ENCODE data around the gene MPRIP. TPM values are rescaled to one million over a fixed set of nuclear protein-coding genes. Genes with fewer than 3 reads are reported as not detected.
"Not testable (repeated sequence)": the region's sequence is repeated elsewhere in the genome, so short reads cannot be mapped to it uniquely, and the experiment has no call there.

MPRIP gene
- total RNA-seq, 4 donors from 2014 or later: 65.7 to 168 (median 147) TPM

DNA sequence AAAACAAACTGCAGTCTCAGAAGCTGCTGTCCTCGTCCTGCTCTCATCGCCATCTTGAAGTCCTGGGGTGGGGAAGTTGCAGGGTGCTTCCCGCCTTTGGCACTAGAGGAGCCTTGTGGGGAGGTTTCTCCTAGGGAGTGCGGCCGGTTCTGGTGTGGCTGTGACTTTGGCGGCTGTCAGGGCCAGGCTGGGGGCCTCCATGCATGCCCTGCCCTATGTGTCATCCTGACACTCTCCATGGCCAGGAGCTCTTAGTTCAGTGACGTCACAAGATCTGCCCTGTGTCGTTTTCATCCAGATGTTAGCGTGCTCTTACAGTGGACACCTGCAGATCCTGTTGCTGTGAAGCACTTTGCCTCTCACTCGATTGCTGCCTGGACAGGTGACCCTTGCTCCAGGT lies 114.3 kb downstream of the MPRIP start:
- peak overlapping the region; percentile 34 to 65 (median 50) for H3K27ac ChIP-seq
- 20 to 44% methylated on average over 7 to 10 of the region's 10 CpGs for WGBS, 2 donors
- intact Hi-C loops (cut with DNase I): no loop called here
- no peaks in the 10 kb centered on the region for H3K9me3 ChIP-seq
- no peaks in the 10 kb centered on the region for H3K27me3 ChIP-seq
- no peak for DNase-seq
- H3K4me1 ChIP-seq: peaks cover 10 to 75% (median 33%) of the 10 kb centered on the region in 3 donors
- TF ChIP-seq, protein P1, sequence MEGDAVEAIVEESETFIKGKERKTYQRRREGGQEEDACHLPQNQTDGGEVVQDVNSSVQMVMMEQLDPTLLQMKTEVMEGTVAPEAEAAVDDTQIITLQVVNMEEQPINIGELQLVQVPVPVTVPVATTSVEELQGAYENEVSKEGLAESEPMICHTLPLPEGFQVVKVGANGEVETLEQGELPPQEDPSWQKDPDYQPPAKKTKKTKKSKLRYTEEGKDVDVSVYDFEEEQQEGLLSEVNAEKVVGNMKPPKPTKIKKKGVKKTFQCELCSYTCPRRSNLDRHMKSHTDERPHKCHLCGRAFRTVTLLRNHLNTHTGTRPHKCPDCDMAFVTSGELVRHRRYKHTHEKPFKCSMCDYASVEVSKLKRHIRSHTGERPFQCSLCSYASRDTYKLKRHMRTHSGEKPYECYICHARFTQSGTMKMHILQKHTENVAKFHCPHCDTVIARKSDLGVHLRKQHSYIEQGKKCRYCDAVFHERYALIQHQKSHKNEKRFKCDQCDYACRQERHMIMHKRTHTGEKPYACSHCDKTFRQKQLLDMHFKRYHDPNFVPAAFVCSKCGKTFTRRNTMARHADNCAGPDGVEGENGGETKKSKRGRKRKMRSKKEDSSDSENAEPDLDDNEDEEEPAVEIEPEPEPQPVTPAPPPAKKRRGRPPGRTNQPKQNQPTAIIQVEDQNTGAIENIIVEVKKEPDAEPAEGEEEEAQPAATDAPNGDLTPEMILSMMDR (IDR thresholded peaks at IDR 0.05): no peak
- TF ChIP-seq POLR2A (IDR thresholded peaks at IDR 0.05): no peak
- no peak overlapping the region for H3K4me3 ChIP-seq
- H3K36me3 ChIP-seq: peaks cover 32 to 100% (median 42%) of the 10 kb centered on the region in 3 donors

GRCh38 chr17:17157041-17157440 lies 114.8 kb downstream of the MPRIP start:
- intact Hi-C loops (cut with DNase I): no loop called here
- H3K27me3 ChIP-seq: no peaks in the 10 kb centered on the region
- DNase-seq: no peak
- 64 to 76% methylated on average over 5 to 6 of the region's 6 CpGs for WGBS, 2 donors
- H3K4me1 ChIP-seq: peaks cover 10 to 70% (median 27%) of the 10 kb centered on the region in 3 donors
- TF ChIP-seq POLR2A (IDR thresholded peaks at IDR 0.05): no peak
- TF ChIP-seq, protein P1 (IDR thresholded peaks at IDR 0.05): no peak
- H3K4me3 ChIP-seq: no peak overlapping the region
- peaks cover 36 to 100% (median 47%) of the 10 kb centered on the region in 3 donors for H3K36me3 ChIP-seq
- H3K9me3 ChIP-seq: no peaks in the 10 kb centered on the region
- peak overlapping the region in 3 of 4 donors; percentile 43 to 65 (median 56) for H3K27ac ChIP-seq

DNA sequence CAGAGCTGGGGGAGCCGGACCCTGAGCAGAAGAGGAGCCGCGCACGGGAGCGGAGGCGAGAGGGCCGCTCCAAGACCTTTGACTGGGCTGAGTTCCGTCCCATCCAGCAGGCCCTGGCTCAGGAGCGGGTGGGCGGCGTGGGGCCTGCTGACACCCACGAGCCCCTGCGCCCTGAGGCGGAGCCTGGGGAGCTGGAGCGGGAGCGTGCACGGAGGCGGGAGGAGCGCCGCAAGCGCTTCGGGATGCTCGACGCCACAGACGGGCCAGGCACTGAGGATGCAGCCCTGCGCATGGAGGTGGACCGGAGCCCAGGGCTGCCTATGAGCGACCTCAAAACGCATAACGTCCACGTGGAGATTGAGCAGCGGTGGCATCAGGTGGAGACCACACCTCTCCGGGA lies 116.2 kb downstream of the MPRIP start:
- DNase-seq; H3K27ac ChIP-seq; H3K9me3 ChIP-seq; H3K27me3 ChIP-seq; H3K4me3 ChIP-seq; intact Hi-C loops (cut with DNase I): not testable (repeated sequence)
- 85 to 100% methylated on average over 1 to 12 of the region's 33 CpGs for WGBS, 2 donors
- H3K4me1 ChIP-seq: peaks cover 0 to 55% (median 14%) of the 10 kb centered on the region in 3 donors
- peaks cover 46 to 100% (median 51%) of the 10 kb centered on the region in 3 donors for H3K36me3 ChIP-seq

DNA sequence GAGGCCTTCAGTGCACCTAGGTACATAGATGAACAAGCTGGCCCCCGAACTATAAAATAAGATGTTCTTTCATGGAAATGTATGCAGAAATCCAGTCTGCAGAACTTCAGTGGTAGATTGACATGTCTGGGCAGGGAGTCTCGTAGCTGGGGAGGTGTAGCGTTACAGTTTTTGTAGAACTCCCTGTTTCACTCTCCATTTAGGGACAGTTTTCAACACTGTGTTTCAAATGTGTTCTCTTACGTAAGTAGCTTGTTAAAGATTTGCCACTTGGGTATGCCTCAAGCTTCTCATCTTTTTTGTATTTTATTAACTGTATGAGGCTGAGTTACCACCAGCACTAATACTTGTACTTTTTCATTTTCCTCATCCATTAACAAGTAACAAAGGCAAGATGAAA lies 117.3 kb downstream of the MPRIP start:
- no peak for DNase-seq
- H3K27ac ChIP-seq: no peak overlapping the region

GRCh38 chr17:17161121-17161520 lies 118.9 kb downstream of the MPRIP start:
- peaks cover 0 to 35% (median 8%) of the 10 kb centered on the region in 3 donors for H3K4me1 ChIP-seq
- intact Hi-C loops (cut with DNase I): no loop called here

More for the DNA sequence above, 117.3 kb downstream of the MPRIP start:
- Histone ChIP-seq H3K4me3 (no peak overlapping the region), H3K9me3 (no peaks in the 10 kb centered on the region), H3K36me3 (peaks cover 52 to 100% (median 57%) of the 10 kb centered on the region in 3 donors), H3K4me1 (peaks cover 0 to 46% (median 14%) of the 10 kb centered on the region in 3 donors), H3K27me3 (no peaks in the 10 kb centered on the region)
- TF ChIP-seq, protein P1 (IDR thresholded peaks at IDR 0.05): no peak
- TF ChIP-seq POLR2A (IDR thresholded peaks at IDR 0.05): no peak
- intact Hi-C loops (cut with DNase I): no loop called here
- WGBS, 2 donors: 43 to 61% methylated on average over 4 of the region's 4 CpGs

More at GRCh38 chr17:17161121-17161520, 118.9 kb downstream of the MPRIP start:
- no peak overlapping the region for H3K27ac ChIP-seq
- H3K4me3 ChIP-seq: no peak overlapping the region
- H3K36me3 ChIP-seq: peaks cover 51 to 100% (median 54%) of the 10 kb centered on the region in 3 donors
- TF ChIP-seq, protein P1 (IDR thresholded peaks at IDR 0.05): no peak
- TF ChIP-seq POLR2A (IDR thresholded peaks at IDR 0.05): no peak
- no peaks in the 10 kb centered on the region for H3K9me3 ChIP-seq
- 66% methylated on average over 5 of the region's 6 CpGs; no CpG with 5 or more reads in 1 of the 2 donors for WGBS, 2 donors
- no peak for DNase-seq
- H3K27me3 ChIP-seq: no peaks in the 10 kb centered on the region

Measured in esophagus squamous epithelium (tissue), 5 donors.